Naive thymus-derived CD8-positive, alpha-beta T cell (primary cell): ENCODE results near the gene FOXJ3. TPM values are rescaled to one million over a fixed set of nuclear protein-coding genes. Genes with fewer than 3 reads are reported as not detected.

Experiments
- ATAC-seq, 2 donors: fragments of 150-1000 bp; cut with Tn5 transposase in 1 of 2; sonication (Bioruptor Pico), chemical (Tn5 transposase) in 1 of 2; 1 replicate in 1 of 2; 2 replicates in 1 of 2; pipeline ENCODE4 v1.10.0; 2021; ENCODE audit warnings: mild to moderate bottlenecking in 2 of 2, moderate library complexity in 2 of 2
- POLR2A ChIA-PET: fragments of 350-600 bp; sonication (Branson Sonifier 250); formaldehyde crosslinking; loops from one replicate; lab custom pipeline; 2021; ENCODE audit warnings: antibody characterized with exemption; lab: Charles Lee
- DNase-seq, 10 donors: peaks; one replicate each; pipeline versions ENCODE4 v3.0.0 to v3.0.0-alpha.2; 2020 to 2022
- H3K27ac Mint-ChIP-seq, 10 donors: one replicate each; pipeline ENCODE4 v1.8.0; 2020 to 2022; ENCODE audit warnings: mild to moderate bottlenecking in 10 of 10, mixed read lengths in 10 of 10, moderate library complexity in 4 of 10, inconsistent platforms in 1 of 10
- H3K27me3 Mint-ChIP-seq, 5 donors: one replicate each; pipeline ENCODE4 v1.8.0; 2021 to 2022; ENCODE audit warnings: mixed read lengths in 5 of 5
- H3K36me3 Mint-ChIP-seq, 3 donors: one replicate each; pipeline ENCODE4 v1.8.0; 2020 to 2022; ENCODE audit warnings: mixed read lengths in 3 of 3, mild to moderate bottlenecking in 2 of 3, inconsistent platforms in 1 of 3
- H3K4me1 Mint-ChIP-seq, 4 donors: one replicate each; pipeline ENCODE4 v1.8.0; 2021 to 2022; ENCODE audit warnings: mixed read lengths in 4 of 4
- H3K4me3 Mint-ChIP-seq, 10 donors: one replicate each; pipeline ENCODE4 v1.8.0; 2020 to 2022; ENCODE audit warnings: mild to moderate bottlenecking in 10 of 10, mixed read lengths in 10 of 10, moderate library complexity in 6 of 10, inconsistent platforms in 1 of 10
- H3K9me3 Mint-ChIP-seq, 9 donors: one replicate each; pipeline ENCODE4 v1.8.0; 2020 to 2022; ENCODE audit warnings: mixed read lengths in 9 of 9, mild to moderate bottlenecking in 3 of 9, inconsistent platforms in 1 of 9, moderate library complexity in 1 of 9
- polyA plus RNA-seq, 3 donors: library from polyadenylated mRNA; unstranded; fragments of 300-500 nt; fragmentation: Illumina TruSeq; gene quantifications; one replicate each; pipeline ENCODE4 v1.2.3, GENCODE V29; 2021
- total RNA-seq, 8 experiments: library from RNA in 2 of 8; stranded (reverse) in 2 of 8; gene quantifications; one replicate each; pipeline ENCODE4 v1.2.3 and lab custom pipeline; 2021 to 2026

The FOXJ3 gene
- total and polyA plus RNA-seq, 5 experiments from 2014 or later, result 30.3 to 112 (median 39.8) TPM

GRCh38 chr1:42359466-42359865, 24.4 kb upstream of the FOXJ3 start:
- H3K27ac Mint-ChIP-seq, result peak overlapping the region in 1 of 10 donors; percentile 47
- no peaks in the 10 kb centered on the region for H3K4me1 Mint-ChIP-seq
- H3K4me3 Mint-ChIP-seq, result no peak overlapping the region
- no peaks in the 10 kb centered on the region for H3K36me3 Mint-ChIP-seq
- peaks cover 0 to 6% (median 3%) of the 10 kb centered on the region in 5 donors for H3K27me3 Mint-ChIP-seq
- POLR2A ChIA-PET, result no interaction called here
- H3K9me3 Mint-ChIP-seq, result no peaks in the 10 kb centered on the region
- ATAC-seq (no peak), DNase-seq (no peak)

GRCh38 chr1:42358791-42359190, 23.8 kb upstream of the FOXJ3 start:
- no peak overlapping the region for H3K27ac Mint-ChIP-seq

DNA sequence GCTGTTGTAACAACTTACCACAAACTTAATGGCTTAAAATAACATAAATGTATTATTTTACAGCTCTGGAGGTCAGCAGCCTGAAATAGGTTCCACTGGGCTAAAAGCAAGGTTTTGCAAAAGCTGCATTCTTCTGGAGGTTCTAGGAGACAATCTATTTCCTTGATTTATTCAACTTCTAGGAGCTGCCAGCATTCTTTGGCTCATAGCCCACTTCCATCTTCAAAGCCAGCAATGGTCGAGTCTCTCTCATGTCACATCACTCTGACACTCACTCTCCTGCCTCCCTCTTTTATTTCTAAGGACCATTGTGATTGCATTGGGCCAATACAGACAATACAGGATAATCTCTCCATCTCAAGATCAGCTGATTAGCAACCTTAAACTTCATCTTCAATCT, 15.1 kb upstream of the FOXJ3 start:
- POLR2A ChIA-PET, result no interaction called here

More at GRCh38 chr1:42358791-42359190, 23.8 kb upstream of the FOXJ3 start:
- H3K27me3 Mint-ChIP-seq, result peaks cover 2 to 6% (median 4%) of the 10 kb centered on the region in 5 donors
- no peak for DNase-seq
- no peaks in the 10 kb centered on the region for H3K36me3 Mint-ChIP-seq
- no peaks in the 10 kb centered on the region for H3K4me1 Mint-ChIP-seq
- POLR2A ChIA-PET, result no interaction called here
- no peak overlapping the region for H3K4me3 Mint-ChIP-seq
- H3K9me3 Mint-ChIP-seq, result no peaks in the 10 kb centered on the region
- no peak for ATAC-seq

GRCh38 chr1:42348498-42348897, 13.5 kb upstream of the FOXJ3 start:
- H3K4me3 Mint-ChIP-seq, result no peak overlapping the region
- peaks cover 12 to 31% (median 27%) of the 10 kb centered on the region in 5 donors for H3K27me3 Mint-ChIP-seq
- peaks cover 0 to 2% (median 0%) of the 10 kb centered on the region in 4 donors for H3K4me1 Mint-ChIP-seq
- no peak overlapping the region for H3K27ac Mint-ChIP-seq
- no peaks in the 10 kb centered on the region for H3K9me3 Mint-ChIP-seq
- POLR2A ChIA-PET, result no interaction called here
- ATAC-seq (peak in 1 of 2 donors; percentile 39), DNase-seq (no peak)
- H3K36me3 Mint-ChIP-seq, result peaks cover 0 to 1% (median 0%) of the 10 kb centered on the region in 3 donors

More for the DNA sequence above, 15.1 kb upstream of the FOXJ3 start:
- Mint-ChIP-seq H3K36me3 (peaks cover 0 to 1% (median 0%) of the 10 kb centered on the region in 3 donors), H3K4me1 (peaks cover 0 to 2% (median 0%) of the 10 kb centered on the region in 4 donors), H3K27me3 (peaks cover 12 to 31% (median 28%) of the 10 kb centered on the region in 5 donors), H3K4me3 (no peak overlapping the region), H3K27ac (no peak overlapping the region), H3K9me3 (no peaks in the 10 kb centered on the region)
- no peak for ATAC-seq
- no peak for DNase-seq

- ATAC-seq, result no peak
- Mint-ChIP-seq H3K36me3 (peaks cover 0 to 2% (median 0%) of the 10 kb centered on the region in 3 donors), H3K27ac (no peak overlapping the region), H3K4me1 (peaks cover 0 to 7% (median under 1%) of the 10 kb centered on the region in 4 donors), H3K9me3 (no peaks in the 10 kb centered on the region), H3K27me3 (peaks cover 0 to 9% (median 4%) of the 10 kb centered on the region in 5 donors), H3K4me3 (no peak overlapping the region)
- POLR2A ChIA-PET, result no interaction called here
- DNase-seq, result no peak
These were observed 8.0 kb upstream of the FOXJ3 start for GRCh38 chr1:42343049-42343448.

- POLR2A ChIA-PET, result interaction anchor here (0.6 kb wide), 1 partner anchor 12 kb away, joined by 3 read pairs; no protein-coding TSS in a partner anchor
- peaks cover 0 to 2% (median 0%) of the 10 kb centered on the region in 3 donors for H3K36me3 Mint-ChIP-seq
- H3K9me3 Mint-ChIP-seq, result no peaks in the 10 kb centered on the region
- H3K27ac Mint-ChIP-seq, result no peak overlapping the region
- peaks cover 0 to 8% (median 4%) of the 10 kb centered on the region in 5 donors for H3K27me3 Mint-ChIP-seq
- peaks cover 12 to 22% (median 20%) of the 10 kb centered on the region in 4 donors for H3K4me1 Mint-ChIP-seq
- DNase-seq (no peak), ATAC-seq (no peak)
- no peak overlapping the region for H3K4me3 Mint-ChIP-seq
These were observed 5.9 kb upstream of the FOXJ3 start for GRCh38 chr1:42340901-42341300.

GRCh38 chr1:42340093-42340492, 5.1 kb upstream of the FOXJ3 start:
- no peak overlapping the region for H3K4me3 Mint-ChIP-seq
- POLR2A ChIA-PET, result no interaction called here

GRCh38 chr1:42336978-42337377, 1.9 kb upstream of the FOXJ3 start:
- H3K9me3 Mint-ChIP-seq, result no peaks in the 10 kb centered on the region
- H3K4me3 Mint-ChIP-seq, result peak overlapping the region in 7 of 10 donors; percentile 25 to 78 (median 37)
- ATAC-seq (no peak), DNase-seq (no peak)
- POLR2A ChIA-PET, result interaction anchor here (1.6 kb wide), 1 partner anchor 12 kb away, joined by 4 read pairs; no protein-coding TSS in a partner anchor
- H3K36me3 Mint-ChIP-seq, result peaks cover 0 to 2% (median 0%) of the 10 kb centered on the region in 3 donors
- H3K27me3 Mint-ChIP-seq, result no peaks in the 10 kb centered on the region
- peaks cover 36 to 48% (median 39%) of the 10 kb centered on the region in 4 donors for H3K4me1 Mint-ChIP-seq
- peak overlapping the region in 9 of 10 donors; percentile 45 to 88 (median 66) for H3K27ac Mint-ChIP-seq

More at GRCh38 chr1:42340093-42340492, 5.1 kb upstream of the FOXJ3 start:
- Mint-ChIP-seq H3K27ac (no peak overlapping the region), H3K27me3 (peaks cover 0 to 2% (median 0%) of the 10 kb centered on the region in 5 donors), H3K36me3 (peaks cover 0 to 2% (median 0%) of the 10 kb centered on the region in 3 donors), H3K4me1 (peaks cover 15 to 26% (median 21%) of the 10 kb centered on the region in 4 donors), H3K9me3 (no peaks in the 10 kb centered on the region)
- DNase-seq, result no peak
- no peak for ATAC-seq

DNA sequence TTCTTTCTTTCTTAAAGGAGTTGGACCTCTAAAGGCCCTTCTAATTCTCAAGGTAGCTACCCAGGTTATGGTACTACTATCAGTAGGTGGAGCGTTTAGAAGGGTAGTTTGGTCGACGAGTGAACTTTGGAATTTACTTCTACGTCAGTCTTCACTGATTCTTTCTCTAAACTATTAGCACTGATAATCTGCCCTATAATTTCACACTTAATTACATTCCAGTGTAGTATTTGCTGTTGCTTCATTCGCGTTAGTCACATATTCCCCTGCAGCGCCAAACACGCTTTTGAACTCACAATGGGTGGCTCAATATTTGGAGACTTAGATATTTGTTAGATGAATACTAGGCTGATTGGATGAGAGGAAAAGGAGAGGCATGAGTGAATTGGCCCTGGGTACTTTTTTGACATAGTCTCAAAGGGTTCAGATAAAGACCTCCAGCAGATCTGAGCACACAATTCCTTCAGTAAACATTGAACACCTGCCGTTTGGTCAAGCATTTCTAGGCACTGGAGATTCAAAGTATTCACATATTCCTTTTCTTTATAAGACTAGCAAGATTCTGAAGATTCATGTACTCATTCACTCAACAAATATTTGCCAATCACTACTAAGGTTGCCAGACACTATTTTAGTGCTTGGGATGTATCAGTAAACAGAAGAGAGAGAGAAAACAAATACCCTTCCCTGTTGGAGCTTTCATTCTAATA, 929 bp upstream of the FOXJ3 start:
- no peaks in the 10 kb centered on the region for H3K9me3 Mint-ChIP-seq
- H3K27me3 Mint-ChIP-seq, result no peaks in the 10 kb centered on the region
- POLR2A ChIA-PET, result interaction anchor here (0.6 to 1.9 kb wide), 3 partner anchors 8 to 121 kb away, joined by 3 to 5 read pairs (median 3); partner anchors contain the start of gene PPCS
- ATAC-seq (peak in 1 of 2 donors; percentile 15), DNase-seq (peak in 1 of 10 donors; percentile 12)
- peaks cover 41 to 58% (median 45%) of the 10 kb centered on the region in 4 donors for H3K4me1 Mint-ChIP-seq
- H3K4me3 Mint-ChIP-seq, result peak overlapping the region; percentile 78 to 97 (median 92)
- H3K27ac Mint-ChIP-seq, result peak overlapping the region; percentile 88 to 98 (median 94)
- peaks cover 0 to 2% (median 0%) of the 10 kb centered on the region in 3 donors for H3K36me3 Mint-ChIP-seq

DNA sequence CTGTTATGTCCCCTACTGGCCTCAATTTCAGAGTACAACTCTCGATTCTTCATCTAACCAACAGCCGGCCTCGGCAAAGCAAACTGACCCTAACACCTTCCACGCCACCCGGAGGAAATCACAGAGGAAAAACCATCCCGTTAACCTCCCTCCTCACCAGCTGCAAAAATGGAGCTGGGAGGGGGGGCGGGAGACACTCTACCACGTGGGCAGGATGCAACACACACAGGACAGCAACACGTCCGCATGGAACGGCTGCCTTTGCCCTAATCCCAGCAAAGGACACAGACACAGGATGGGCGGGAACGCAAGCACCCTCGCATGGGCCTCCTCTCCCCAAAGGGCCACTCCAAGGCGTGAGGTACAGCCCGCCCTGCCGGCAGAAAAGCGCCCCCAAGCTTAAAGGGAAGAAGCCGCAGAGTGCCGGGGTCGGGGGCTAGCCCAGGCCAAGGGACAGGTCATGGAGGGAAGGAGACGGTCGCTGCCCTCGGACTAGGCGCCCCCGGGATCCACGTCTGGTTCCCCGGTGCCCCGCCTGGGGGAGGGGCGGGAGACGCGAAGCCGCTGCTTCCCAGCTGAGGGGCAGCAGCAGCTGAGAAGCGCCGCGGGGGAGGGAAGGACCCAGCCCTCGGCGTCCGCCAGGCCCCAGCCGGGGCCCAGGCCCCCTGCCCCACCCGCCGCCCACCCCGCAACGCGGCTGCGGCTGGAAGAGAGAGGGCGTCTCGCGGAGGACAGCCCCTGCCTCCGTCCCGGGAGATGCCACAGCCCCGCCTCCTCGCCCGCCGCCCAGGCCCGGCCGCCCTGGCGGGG, 590 bp downstream of the FOXJ3 start:
- peak overlapping the region; percentile 78 to 98 (median 92) for H3K4me3 Mint-ChIP-seq

GRCh38 chr1:42333662-42334239, 1.3 kb downstream of the FOXJ3 start:
- Mint-ChIP-seq H3K27me3 (no peaks in the 10 kb centered on the region), H3K4me3 (peak overlapping the region; percentile 78 to 98 (median 92)), H3K4me1 (peaks cover 48 to 80% (median 65%) of the 10 kb centered on the region in 4 donors), H3K27ac (peak overlapping the region; percentile 78 to 96 (median 92)), H3K36me3 (peaks cover 0 to 4% (median 0%) of the 10 kb centered on the region in 3 donors), H3K9me3 (no peaks in the 10 kb centered on the region)
- no peak for DNase-seq
- no peak for ATAC-seq
- POLR2A ChIA-PET, result interaction anchor here (0.8 to 3.6 kb wide), 6 partner anchors 9 to 160 kb away, joined by 3 to 24 read pairs (median 4); partner anchors contain the start of genes CCDC30 and PPCS

More for the DNA sequence above, 590 bp downstream of the FOXJ3 start:
- DNase-seq (peak in 4 of 10 donors; percentile 2 to 29 (median 14)), ATAC-seq (peak; percentile 53 to 67)
- Mint-ChIP-seq H3K9me3 (no peaks in the 10 kb centered on the region), H3K36me3 (peaks cover 0 to 4% (median 2%) of the 10 kb centered on the region in 3 donors), H3K27ac (peak overlapping the region; percentile 78 to 96 (median 92)), H3K4me1 (peaks cover 45 to 73% (median 58%) of the 10 kb centered on the region in 4 donors), H3K27me3 (no peaks in the 10 kb centered on the region)
- POLR2A ChIA-PET, result interaction anchor here (0.8 to 3.6 kb wide), 6 partner anchors 10 to 161 kb away, joined by 3 to 24 read pairs (median 4); partner anchors contain the start of genes CCDC30 and PPCS
